Neural cell (in vitro differentiated cells): ENCODE data around the gene ISLR2.

ENCODE experiments used
- CTCF ChIP-seq: fragments of 450-650 bp; IDR thresholded peaks from 2 replicates; pipeline ENCODE4 v1.5.1; 2014; ENCODE audit warnings: antibody characterized with exemption, mild to moderate bottlenecking, moderate library complexity; ENCODE audit not compliant: poor library complexity, severe bottlenecking
- EP300 ChIP-seq: fragments of 450-650 bp; conservative IDR thresholded peaks from 2 replicates; pipeline ENCODE4 v1.6.1; 2014; ENCODE audit warnings: antibody characterized with exemption, mild to moderate bottlenecking, moderate library complexity; ENCODE audit not compliant: poor library complexity, severe bottlenecking
- EZH2 ChIP-seq: fragments of 200-600, 300-800 bp; shearing (Covaris generic), sonication (generic); IDR thresholded peaks from 2 replicates; pipeline ENCODE4 v1.6.1; 2014; ENCODE audit warnings: antibody characterized with exemption, low read length, borderline replicate concordance, mild to moderate bottlenecking; ENCODE audit not compliant: insufficient read depth, poor library complexity, severe bottlenecking
- MXI1 ChIP-seq: fragments of 450-650 bp; conservative IDR thresholded peaks from 2 replicates; pipeline ENCODE4 v1.6.1; 2014; ENCODE audit warnings: antibody characterized with exemption, mild to moderate bottlenecking; ENCODE audit not compliant: poor library complexity, severe bottlenecking
- POLR2AphosphoS5 ChIP-seq: IDR thresholded peaks from 2 replicates; pipeline ENCODE4 v1.6.1; 2012
- REST ChIP-seq: IDR thresholded peaks from 2 replicates; pipeline ENCODE4 v1.6.1; 2012; ENCODE audit warnings: borderline replicate concordance
- SMC3 ChIP-seq: fragments of 450-650 bp; conservative IDR thresholded peaks from 2 replicates; pipeline ENCODE4 v1.6.1; 2014; ENCODE audit warnings: antibody characterized with exemption, mild to moderate bottlenecking, moderate library complexity; ENCODE audit not compliant: poor library complexity
- TAF1 ChIP-seq: IDR thresholded peaks from 2 replicates; pipeline ENCODE4 v1.6.1; 2012; ENCODE audit warnings: low read depth

- TF ChIP-seq POLR2AphosphoS5 (no peak), CTCF (no peak), TAF1 (no peak), EZH2 (no peak), EP300 (no peak), REST (no peak), SMC3 (no peak), MXI1 (no peak)
These were observed 51.7 kb downstream of the ISLR2 start for GRCh38 chr15:74182131-74182530.
